Calu3 (cell line): ENCODE data around the gene CATSPERZ. TPM values are rescaled to one million over a fixed set of nuclear protein-coding genes. Genes with fewer than 3 reads are reported as not detected.

ENCODE experiments used
- BruUV-seq: library from RNA; stranded (reverse); fragments of 400-500 nt; replicated peaks from 2 replicates; lab custom pipeline; 2021; lab: Mats Ljungman, UMichigan
- CTCF ChIA-PET: fragments of 300-600 bp; sonication (Branson Sonifier 250); formaldehyde crosslinking; loops from one replicate; lab custom pipeline; 2022; ENCODE audit warnings: antibody characterized with exemption; lab: Charles Lee
- DNase-seq: peaks from one replicate; pipeline ENCODE4 v3.0.0; 2022
- H3K27ac Mint-ChIP-seq: one replicate; pipeline ENCODE4 v1.8.0; 2022; ENCODE audit warnings: mixed read lengths; ENCODE audit not compliant: unreplicated experiment
- H3K27me3 Mint-ChIP-seq: one replicate; pipeline ENCODE4 v1.8.0; 2022; ENCODE audit warnings: mixed read lengths; ENCODE audit not compliant: unreplicated experiment
- H3K36me3 Mint-ChIP-seq: one replicate; pipeline ENCODE4 v1.8.0; 2022; ENCODE audit warnings: mild to moderate bottlenecking, moderate library complexity, mixed read lengths; ENCODE audit not compliant: insufficient read depth, unreplicated experiment
- H3K4me1 Mint-ChIP-seq: one replicate; pipeline ENCODE4 v1.8.0; 2022; ENCODE audit warnings: mild to moderate bottlenecking, low read depth, mixed read lengths; ENCODE audit not compliant: unreplicated experiment
- H3K4me3 Mint-ChIP-seq: one replicate; pipeline ENCODE4 v1.8.0; 2022; ENCODE audit warnings: mild to moderate bottlenecking, low read depth, moderate library complexity, mixed read lengths; ENCODE audit not compliant: unreplicated experiment
- H3K9me3 Mint-ChIP-seq: one replicate; pipeline ENCODE4 v1.8.0; 2022; ENCODE audit warnings: low read depth, mixed read lengths; ENCODE audit not compliant: unreplicated experiment
- CTCF ChIP-seq: fragments of 200-600 bp; IDR thresholded peaks from one replicate; pipeline ENCODE4 v1.8.0; 2022; ENCODE audit warnings: antibody characterized with exemption; ENCODE audit not compliant: unreplicated experiment
- intact Hi-C: fragments of 100-400 bp; cut with micrococcal nuclease; formaldehyde crosslinking; loops from one replicate; pipeline ENCODE4 v1.10.0; 2022; ENCODE audit not compliant: unreplicated experiment
- total RNA-seq: library from RNA; stranded (reverse); gene quantifications from 2 replicates; pipeline ENCODE4 v1.2.3, GENCODE V29; 2022

The CATSPERZ gene
- total RNA-seq, 1 experiment from 2014 or later, result 0.85 TPM

GRCh38 chr11:64316672-64317324, 16.6 kb downstream of the CATSPERZ start:
- Mint-ChIP-seq H3K4me1 (peaks cover 37% of the 10 kb centered on the region), H3K9me3 (no peaks in the 10 kb centered on the region), H3K4me3 (peak overlapping the region; percentile 98), H3K36me3 (peaks cover 89% of the 10 kb centered on the region), H3K27ac (peak overlapping the region; percentile 99), H3K27me3 (no peaks in the 10 kb centered on the region)
- TF ChIP-seq CTCF, result no peak
- peak; percentile 63 for DNase-seq
- CTCF ChIA-PET, result interaction anchor here (0.6 to 3.7 kb wide), 12 partner anchors 12 to 372 kb away, joined by 3 to 168 read pairs (median 6); partner anchors contain the start of gene ESRRA
- BruUV-seq, result TSS peak; percentile 100
- intact Hi-C loops, result loop anchor here (1.0 kb wide), 1 partner anchor 39 kb away; no protein-coding TSS in a partner anchor

GRCh38 chr11:64317325-64317960, 17.3 kb downstream of the CATSPERZ start, which contains the start of gene TRMT112:
Gene TRMT112, minus strand, starts transcription at chr11:64317559. Its CDS starts 33 bp downstream, at chr11:64317526.
- no TSS peak for BruUV-seq
- H3K27me3 Mint-ChIP-seq, result no peaks in the 10 kb centered on the region
- peak within 1 kb of the TSS; percentile 98 for H3K4me3 Mint-ChIP-seq
- H3K9me3 Mint-ChIP-seq, result no peaks in the 10 kb centered on the region
- TF ChIP-seq CTCF, result no peak
- CTCF ChIA-PET, result interaction anchor here (0.6 to 3.7 kb wide), 19 partner anchors 13 to 371 kb away, joined by 3 to 168 read pairs (median 5); partner anchors contain the start of genes BAD, ESRRA and STIP1
- intact Hi-C loops, result loop anchor here (1.0 kb wide), 1 partner anchor 38 kb away; no protein-coding TSS in a partner anchor
- DNase-seq, result peak; percentile 96
- peaks cover 89% of the 10 kb centered on the region for H3K36me3 Mint-ChIP-seq
- H3K27ac Mint-ChIP-seq, result peak within 1 kb of the TSS; percentile 99
- H3K4me1 Mint-ChIP-seq, result peaks cover 36% of the 10 kb centered on the region

- Mint-ChIP-seq H3K27me3 (no peaks in the 10 kb centered on the region), H3K27ac (peak within 1 kb of the TSS; percentile 99), H3K9me3 (no peaks in the 10 kb centered on the region), H3K4me3 (peak within 1 kb of the TSS; percentile 98), H3K36me3 (peaks cover 83% of the 10 kb centered on the region), H3K4me1 (peaks cover 29% of the 10 kb centered on the region)
- TF ChIP-seq CTCF, result no peak
- no TSS peak for BruUV-seq
- DNase-seq, result peak; percentile 97
- intact Hi-C loops, result loop anchor here (1.0 kb wide), 1 partner anchor 37 kb away; no protein-coding TSS in a partner anchor
- CTCF ChIA-PET, result interaction anchor here (0.6 to 3.7 kb wide), 19 partner anchors 13 to 370 kb away, joined by 3 to 168 read pairs (median 5); partner anchors contain the start of genes BAD, ESRRA and STIP1
These were observed 18.0 kb downstream of the CATSPERZ start, which contains the start of gene PRDX5 for GRCh38 chr11:64317961-64318765. Gene PRDX5, plus strand, starts transcription at chr11:64318121. Its CDS starts 95 bp downstream, at chr11:64318216.
